Erythroblast (primary cell): ENCODE data around the gene CHMP4A.

ENCODE experiments used
- GATA1 ChIP-seq: IDR thresholded peaks from 2 replicates; pipeline ENCODE4 v1.6.1; 2011; ENCODE audit warnings: low read depth, mild to moderate bottlenecking, control low read depth, low read length, moderate library complexity
- POLR2A ChIP-seq: IDR thresholded peaks from 2 replicates; pipeline ENCODE4 v1.6.1; 2011; ENCODE audit warnings: mild to moderate bottlenecking, low read length

- no peak for TF ChIP-seq POLR2A
- no peak for TF ChIP-seq GATA1
Observed at GRCh38 chr14:24211311-24211710, 2.0 kb downstream of the CHMP4A start.
